Right cardiac atrium (tissue), 5 donors: Measurements from ENCODE around the gene DCHS1. TPM values are rescaled to one million over a fixed set of nuclear protein-coding genes. Genes with fewer than 3 reads are reported as not detected.
A peak's percentile ranks its signal among the peaks of the same experiment; 100 is the strongest.

Experiments used
- ATAC-seq, 2 donors: fragments of 200-7000 bp; cut with Tn5 transposase; one replicate each; pipeline versions ENCODE4 v1.8.0 to v1.9.1; 2020; ENCODE audit warnings: moderate library complexity in 2 of 2, mild to moderate bottlenecking in 1 of 2
- DNase-seq, 3 donors: peaks; one replicate each; pipeline ENCODE4 v3.0.0-alpha.2; 2020
- H3K27ac ChIP-seq: one replicate; pipeline ENCODE4 v1.5.1; 2013; ENCODE audit warnings: mild to moderate bottlenecking, low read length, control low read depth, moderate library complexity
- H3K27me3 ChIP-seq: one replicate; pipeline ENCODE4 v1.6.1; 2013; ENCODE audit not compliant: control insufficient read depth, insufficient read depth
- H3K4me1 ChIP-seq: one replicate; pipeline ENCODE4 v1.6.1; 2013; ENCODE audit warnings: low read length; ENCODE audit not compliant: control insufficient read depth, insufficient read depth
- H3K4me3 ChIP-seq: one replicate; pipeline ENCODE4 v1.5.1; 2013; ENCODE audit warnings: low read length, control low read depth
- H3K9me3 ChIP-seq: one replicate; pipeline ENCODE4 v1.6.1; 2013; ENCODE audit warnings: low read length; ENCODE audit not compliant: control insufficient read depth
- WGBS: extraction: QIAGEN DNeasy Blood & Tissue Kit; methylation state at CpG from one replicate; pipeline ENCODE4 v1.1.7; 2013; 5-methylcytosine and 5-hydroxymethylcytosine counted together
- intact Hi-C, 4 donors: fragments of 100-400 bp; cut with DNase I; formaldehyde crosslinking; loops; one replicate each; pipeline versions ENCODE4 v1.11.0 to v1.14.0; 2022 to 2023
- polyA plus RNA-seq: library from polyadenylated mRNA; stranded (reverse); fragments of 200-250 nt; gene quantifications from one replicate; pipeline ENCODE4 v1.2.3, GENCODE V29; 2013
- total RNA-seq, 4 donors: library from RNA; stranded (reverse); fragmentation: NEBNext Ultra II Directional; extraction: Animal tissue kit (Norgen Biotek cat#: 25700); gene quantifications; one replicate each; pipeline ENCODE4 v1.2.1, GENCODE V29; 2021
- donor health status: healthy with polysubstance abuse.
- donor health status: DM: no; HTN: yes; CAD: no.
- donor health status: DM: no; HTN: no; CAD: no.
- donor health status: DM: no; HTN: yes; CAD: no; lungs with severe emphysema.
- donor health status: DM: yes; HTN: yes; CAD: no.

DCHS1 gene
- total and polyA plus RNA-seq, 5 donors = 6.4 to 19.2 (median 13.2) TPM

- Histone ChIP-seq H3K27ac (no peak overlapping the region), H3K27me3 (no peaks in the 10 kb centered on the region), H3K9me3 (no peaks in the 10 kb centered on the region), H3K4me3 (no peak overlapping the region), H3K4me1 (peaks cover 13% of the 10 kb centered on the region)
- ATAC-seq (no peak), DNase-seq (peak in 1 of 3 donors; percentile 53)
- WGBS = 86% methylated on average over 2 of the region's 2 CpGs
- intact Hi-C loops = loop anchor here in 1 of 4 donors (5.0 kb wide), 2 partner anchors 68 to 82 kb away; partner anchors contain the start of gene MRPL17
These were observed 55.7 kb downstream of the DCHS1 start for GRCh38 chr11:6599881-6600390.

GRCh38 chr11:6599449-6599848, 56.2 kb downstream of the DCHS1 start:
- Histone ChIP-seq H3K27ac (no peak overlapping the region), H3K4me3 (no peak overlapping the region), H3K9me3 (no peaks in the 10 kb centered on the region), H3K4me1 (peaks cover 17% of the 10 kb centered on the region), H3K27me3 (no peaks in the 10 kb centered on the region)
- ATAC-seq (no peak), DNase-seq (no peak)
- intact Hi-C loops = no loop called here
- WGBS = 76% methylated on average over 1 of the region's 1 CpG

GRCh38 chr11:6598555-6598954, 57.1 kb downstream of the DCHS1 start:
- no peak for DNase-seq
- intact Hi-C loops = no loop called here
- no peak for ATAC-seq
- H3K4me3 ChIP-seq = no peak overlapping the region
- no peaks in the 10 kb centered on the region for H3K27me3 ChIP-seq
- no peaks in the 10 kb centered on the region for H3K9me3 ChIP-seq
- H3K4me1 ChIP-seq = peaks cover 19% of the 10 kb centered on the region
- H3K27ac ChIP-seq = peak overlapping the region; percentile 49
- WGBS = 84% methylated on average over 3 of the region's 3 CpGs

GRCh38 chr11:6596239-6596877, 59.3 kb downstream of the DCHS1 start:
- 31% methylated on average over 5 of the region's 5 CpGs for WGBS
- ATAC-seq = peak; percentile 20 to 68
- peaks cover 15% of the 10 kb centered on the region for H3K4me1 ChIP-seq
- H3K27ac ChIP-seq = peak overlapping the region; percentile 70
- intact Hi-C loops = no loop called here
- no peaks in the 10 kb centered on the region for H3K27me3 ChIP-seq
- H3K4me3 ChIP-seq = no peak overlapping the region
- no peak for DNase-seq
- no peaks in the 10 kb centered on the region for H3K9me3 ChIP-seq

GRCh38 chr11:6594142-6594768, 61.4 kb downstream of the DCHS1 start:
- Histone ChIP-seq H3K4me3 (no peak overlapping the region), H3K27ac (peak overlapping the region; percentile 53), H3K27me3 (no peaks in the 10 kb centered on the region), H3K9me3 (no peaks in the 10 kb centered on the region), H3K4me1 (peaks cover 15% of the 10 kb centered on the region)
- WGBS = 58% methylated on average over 3 of the region's 3 CpGs
- no peak for DNase-seq
- ATAC-seq = peak in 1 of 2 donors; percentile 25
- intact Hi-C loops = no loop called here

- H3K27ac ChIP-seq = no peak overlapping the region
- WGBS = 94% methylated on average over 1 of the region's 1 CpG
These were observed 67.6 kb downstream of the DCHS1 start for GRCh38 chr11:6588018-6588417.

GRCh38 chr11:6587360-6587953, 68.2 kb downstream of the DCHS1 start:
- Histone ChIP-seq H3K9me3 (no peaks in the 10 kb centered on the region), H3K4me3 (no peak overlapping the region), H3K27me3 (no peaks in the 10 kb centered on the region), H3K27ac (no peak overlapping the region), H3K4me1 (no peaks in the 10 kb centered on the region)
- peak; percentile 71 to 88 for ATAC-seq
- peak in 2 of 3 donors; percentile 57 to 69 for DNase-seq
- intact Hi-C loops = no loop called here
- 87% methylated on average over 11 of the region's 11 CpGs for WGBS

More at GRCh38 chr11:6588018-6588417, 67.6 kb downstream of the DCHS1 start:
- ATAC-seq (no peak), DNase-seq (no peak)
- intact Hi-C loops = no loop called here
- Histone ChIP-seq H3K9me3 (no peaks in the 10 kb centered on the region), H3K4me3 (no peak overlapping the region), H3K27me3 (no peaks in the 10 kb centered on the region), H3K4me1 (no peaks in the 10 kb centered on the region)

- no peak overlapping the region for H3K4me3 ChIP-seq
- peak; percentile 65 to 87 (median 86) for DNase-seq
These were observed 68.9 kb downstream of the DCHS1 start for GRCh38 chr11:6586434-6587359.

GRCh38 chr11:6584528-6584927, 71.1 kb downstream of the DCHS1 start:
- H3K4me1 ChIP-seq = no peaks in the 10 kb centered on the region
- 95% methylated on average over 4 of the region's 4 CpGs for WGBS
- H3K27ac ChIP-seq = no peak overlapping the region
- DNase-seq (no peak), ATAC-seq (no peak)
- no peak overlapping the region for H3K4me3 ChIP-seq
- H3K9me3 ChIP-seq = no peaks in the 10 kb centered on the region
- no peaks in the 10 kb centered on the region for H3K27me3 ChIP-seq
- intact Hi-C loops = no loop called here

More at GRCh38 chr11:6586434-6587359, 68.9 kb downstream of the DCHS1 start:
- 70% methylated on average over 25 of the region's 25 CpGs for WGBS
- Histone ChIP-seq H3K27ac (no peak overlapping the region), H3K27me3 (no peaks in the 10 kb centered on the region), H3K4me1 (no peaks in the 10 kb centered on the region), H3K9me3 (no peaks in the 10 kb centered on the region)
- ATAC-seq = peak; percentile 89 to 94
- intact Hi-C loops = no loop called here

GRCh38 chr11:6583584-6583983, 72.0 kb downstream of the DCHS1 start:
- 98% methylated on average over 1 of the region's 1 CpG for WGBS
- no peaks in the 10 kb centered on the region for H3K9me3 ChIP-seq
- H3K4me3 ChIP-seq = no peak overlapping the region
- H3K4me1 ChIP-seq = no peaks in the 10 kb centered on the region
- H3K27me3 ChIP-seq = no peaks in the 10 kb centered on the region
- ATAC-seq = no peak
- intact Hi-C loops = no loop called here
- no peak for DNase-seq
- H3K27ac ChIP-seq = no peak overlapping the region
